T-helper 9 cell (primary cell): ENCODE data around the gene MTSS2.

ENCODE experiments used
- DNase-seq: peaks from one replicate; pipeline ENCODE4 v3.0.0-alpha.2; 2020
- total RNA-seq, 2 donors: gene quantifications; one replicate each; lab custom pipeline; 2026; lab: John Stamatoyannopoulos, UW

MTSS2 gene, protein sequence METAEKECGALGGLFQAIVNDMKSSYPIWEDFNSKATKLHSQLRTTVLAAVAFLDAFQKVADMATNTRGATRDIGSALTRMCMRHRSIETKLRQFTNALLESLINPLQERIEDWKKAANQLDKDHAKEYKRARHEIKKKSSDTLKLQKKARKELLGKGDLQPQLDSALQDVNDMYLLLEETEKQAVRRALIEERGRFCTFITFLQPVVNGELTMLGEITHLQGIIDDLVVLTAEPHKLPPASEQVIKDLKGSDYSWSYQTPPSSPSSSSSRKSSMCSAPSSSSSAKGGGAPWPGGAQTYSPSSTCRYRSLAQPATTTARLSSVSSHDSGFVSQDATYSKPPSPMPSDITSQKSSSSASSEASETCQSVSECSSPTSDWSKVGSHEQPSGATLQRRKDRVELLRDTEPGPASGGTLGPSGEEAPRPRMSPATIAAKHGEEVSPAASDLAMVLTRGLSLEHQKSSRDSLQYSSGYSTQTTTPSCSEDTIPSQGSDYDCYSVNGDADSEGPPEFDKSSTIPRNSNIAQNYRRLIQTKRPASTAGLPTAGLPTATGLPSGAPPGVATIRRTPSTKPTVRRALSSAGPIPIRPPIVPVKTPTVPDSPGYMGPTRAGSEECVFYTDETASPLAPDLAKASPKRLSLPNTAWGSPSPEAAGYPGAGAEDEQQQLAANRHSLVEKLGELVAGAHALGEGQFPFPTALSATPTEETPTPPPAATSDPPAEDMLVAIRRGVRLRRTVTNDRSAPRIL
- 1.0 to 3.4 reads per million in 2 donors for total RNA-seq

DNA sequence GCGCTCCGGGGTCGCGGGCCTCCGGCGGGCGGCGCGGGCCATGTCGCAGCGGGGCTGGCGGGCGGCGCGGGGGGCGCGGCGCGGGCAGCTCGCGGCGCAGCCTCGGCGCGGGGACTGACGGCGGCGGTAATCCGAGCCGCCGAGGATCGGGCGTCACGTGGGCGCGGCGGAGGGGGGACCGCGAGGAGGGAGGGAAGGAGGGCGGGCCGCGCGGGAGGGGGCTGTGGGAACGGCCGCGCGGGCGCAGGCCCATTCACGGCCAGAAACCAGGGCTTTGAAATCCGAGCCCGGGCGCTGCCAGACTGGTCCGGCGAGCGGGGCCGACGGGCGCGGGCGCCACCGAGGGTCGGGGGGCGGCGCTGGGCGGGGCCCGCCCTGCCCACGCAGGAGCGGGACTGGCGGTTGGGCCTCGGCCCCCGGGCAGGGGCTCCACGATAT lies at the start of gene MTSS2:
MTSS2 (minus strand) TSS at position 116 of the 438 bp plus-strand sequence. CDS start 262 bp downstream, outside the sequence.
- no peak for DNase-seq

DNA sequence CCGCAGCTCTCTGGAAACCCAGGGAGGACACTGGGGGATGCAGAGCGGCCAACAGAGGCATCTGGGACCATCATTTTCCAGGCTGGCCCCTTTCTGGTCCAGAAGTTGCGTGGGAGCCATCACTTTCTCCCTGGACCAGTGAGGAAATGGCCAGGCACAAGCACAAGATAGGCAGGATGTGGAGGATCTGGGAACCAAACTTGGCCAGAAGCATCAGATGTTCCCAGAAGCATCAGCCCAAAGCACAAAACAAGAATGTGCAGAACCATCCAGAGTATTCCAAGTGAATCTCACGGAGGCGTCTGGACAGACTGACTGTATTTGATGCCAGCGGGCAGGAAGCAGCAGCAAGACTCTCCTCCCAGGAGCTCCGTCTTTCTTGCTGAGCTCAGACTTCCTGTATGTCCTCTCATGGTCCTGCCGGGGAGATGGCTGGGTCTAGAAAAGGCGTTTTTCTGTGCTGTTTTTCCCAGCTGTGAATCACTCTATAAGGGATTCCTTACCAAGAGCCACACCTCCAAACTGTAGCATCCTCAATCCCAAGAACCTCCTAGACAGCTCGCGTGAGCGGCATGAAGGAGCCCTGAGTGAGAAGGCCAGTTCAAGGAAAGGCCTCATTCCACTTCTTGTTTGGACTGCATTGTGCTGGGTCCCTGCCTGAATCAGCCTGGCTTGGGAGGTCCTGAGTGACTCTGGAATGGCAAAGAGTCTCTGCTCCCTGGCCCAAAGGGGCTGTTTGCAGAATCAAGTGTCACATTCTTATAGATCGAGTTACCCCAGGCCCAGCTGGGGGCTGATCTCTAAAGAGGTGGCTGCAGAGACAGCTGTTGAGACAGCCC lies 49.5 kb upstream of the MTSS2 start:
- DNase-seq: no peak

DNA sequence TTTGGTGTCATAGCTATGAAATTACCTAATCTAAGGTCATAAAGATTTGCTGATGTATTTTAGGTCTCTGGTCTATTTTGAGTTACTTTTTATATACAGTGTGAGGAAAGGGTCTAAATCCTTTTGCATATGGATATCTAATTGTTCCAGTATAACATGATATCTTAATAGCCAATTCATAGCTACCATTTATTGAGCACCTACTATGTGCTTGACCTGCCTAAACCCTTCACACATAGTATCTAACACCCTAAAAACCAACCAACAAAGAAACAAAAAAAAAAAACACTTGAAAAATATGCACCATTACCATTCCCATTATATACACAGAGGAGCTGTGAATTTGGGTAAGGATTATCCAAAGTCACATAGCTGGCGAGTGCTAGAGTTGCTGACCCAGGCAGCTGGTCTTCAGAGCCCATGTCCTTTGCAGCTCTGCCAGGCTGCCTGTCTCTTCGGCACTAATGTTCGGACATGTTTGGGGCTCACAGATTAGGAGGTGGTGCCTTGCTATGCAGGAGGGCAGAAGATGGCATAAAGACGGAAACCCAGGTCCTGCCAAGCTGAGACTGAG lies 48.8 kb upstream of the MTSS2 start:
- DNase-seq: no peak

DNA sequence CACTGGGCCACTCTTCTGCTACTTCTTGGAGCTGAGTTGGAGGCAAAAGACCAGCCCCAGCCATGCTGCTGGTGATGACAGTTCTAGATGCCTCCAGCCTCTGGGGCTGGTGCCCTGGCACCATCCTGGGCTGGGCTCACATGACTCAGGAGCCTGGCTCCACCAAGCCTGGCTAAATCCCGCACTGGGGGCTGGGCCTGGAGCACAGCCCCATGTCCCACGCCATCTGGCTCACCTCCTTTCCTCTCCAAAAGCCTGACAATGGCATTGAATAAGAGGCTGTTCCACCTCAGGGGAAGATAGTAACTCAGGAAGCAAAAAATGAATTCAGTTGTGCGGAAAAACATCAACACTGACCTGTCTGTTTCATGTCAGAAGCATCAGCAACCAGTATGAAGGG lies 45.1 kb upstream of the MTSS2 start:
- DNase-seq: no peak

DNA sequence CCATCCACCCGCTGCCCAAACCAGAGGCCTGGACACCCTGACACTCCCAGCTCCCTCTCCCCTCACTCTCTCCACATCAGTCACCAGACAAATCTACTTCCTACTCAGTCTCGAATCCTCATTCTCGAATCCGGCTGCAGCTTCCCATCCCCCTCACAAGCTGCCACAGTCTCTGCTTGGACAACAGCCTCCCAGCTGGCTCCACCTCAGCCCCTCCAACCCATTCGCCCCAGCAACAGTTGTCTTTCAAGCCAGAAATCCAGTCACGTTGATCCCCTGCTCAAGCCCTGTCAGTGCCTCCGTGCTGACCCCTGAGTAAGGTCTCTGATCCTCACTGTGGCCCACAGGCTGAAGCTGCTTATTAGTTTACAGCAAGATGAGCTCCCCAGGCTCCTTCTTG lies 44.2 kb upstream of the MTSS2 start:
- DNase-seq: no peak

DNA sequence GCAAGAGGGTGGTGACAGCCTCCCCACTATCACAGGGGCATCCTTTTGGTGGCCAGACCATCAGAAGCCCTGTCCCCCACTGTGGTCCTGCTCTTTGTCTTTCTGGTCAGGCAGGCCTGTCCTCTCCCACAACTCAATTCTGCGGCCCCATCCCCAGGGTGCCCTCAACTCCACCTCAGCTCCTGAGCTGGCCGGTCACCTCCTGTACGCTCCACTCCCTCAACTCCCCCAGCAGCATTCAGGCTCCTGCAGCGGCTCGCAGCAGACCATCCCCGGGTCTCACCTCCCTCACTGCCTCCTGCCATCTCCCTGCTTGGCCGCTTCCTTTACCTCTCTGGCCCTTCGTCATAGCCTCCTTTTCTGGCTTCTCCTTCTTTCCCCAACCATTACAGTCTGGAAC lies 43.4 kb upstream of the MTSS2 start:
- DNase-seq: no peak

DNA sequence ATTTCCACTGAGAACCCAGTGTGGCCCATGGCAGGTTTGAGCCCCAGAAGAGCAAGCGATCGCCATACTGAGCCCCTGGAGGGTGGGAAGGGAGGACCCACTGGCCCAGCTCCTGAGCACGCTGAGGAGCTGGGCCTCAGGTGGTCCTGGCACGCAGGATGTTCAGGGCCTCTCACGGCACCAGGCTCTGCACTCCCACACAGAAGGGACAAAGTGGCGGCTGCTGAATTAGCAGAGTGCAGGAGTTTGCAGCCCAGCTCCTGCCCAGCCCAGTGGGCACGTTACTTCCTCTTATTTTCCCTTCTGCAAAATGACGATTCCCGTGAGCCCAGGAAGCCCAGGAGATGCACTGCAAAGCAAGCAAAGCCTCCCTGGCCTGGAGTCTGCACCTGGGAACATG lies 42.3 kb upstream of the MTSS2 start:
- DNase-seq: no peak

DNA sequence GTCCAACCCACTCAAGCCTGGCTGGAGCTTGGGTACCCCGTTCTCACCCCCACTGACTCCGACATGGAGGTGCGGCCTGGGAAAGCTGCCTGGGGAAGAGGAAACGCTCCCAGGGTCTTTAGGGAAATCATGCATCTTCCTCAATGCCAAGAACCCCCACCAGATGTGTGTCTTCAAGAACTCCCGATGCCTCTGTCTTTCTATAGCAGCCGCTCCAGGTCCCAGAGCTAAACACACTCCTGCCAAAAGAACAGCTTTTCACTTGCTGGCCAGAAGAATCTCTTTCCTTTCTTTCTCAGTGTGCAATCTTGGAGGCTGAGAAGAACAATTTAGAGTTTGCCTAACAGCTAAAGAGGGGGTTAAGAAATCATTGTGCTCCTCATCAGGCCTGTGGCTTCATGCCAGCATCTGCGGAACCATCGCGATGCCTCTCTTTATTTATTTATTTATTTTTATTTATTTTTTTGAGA lies 41.1 kb upstream of the MTSS2 start:
- DNase-seq: no peak

DNA sequence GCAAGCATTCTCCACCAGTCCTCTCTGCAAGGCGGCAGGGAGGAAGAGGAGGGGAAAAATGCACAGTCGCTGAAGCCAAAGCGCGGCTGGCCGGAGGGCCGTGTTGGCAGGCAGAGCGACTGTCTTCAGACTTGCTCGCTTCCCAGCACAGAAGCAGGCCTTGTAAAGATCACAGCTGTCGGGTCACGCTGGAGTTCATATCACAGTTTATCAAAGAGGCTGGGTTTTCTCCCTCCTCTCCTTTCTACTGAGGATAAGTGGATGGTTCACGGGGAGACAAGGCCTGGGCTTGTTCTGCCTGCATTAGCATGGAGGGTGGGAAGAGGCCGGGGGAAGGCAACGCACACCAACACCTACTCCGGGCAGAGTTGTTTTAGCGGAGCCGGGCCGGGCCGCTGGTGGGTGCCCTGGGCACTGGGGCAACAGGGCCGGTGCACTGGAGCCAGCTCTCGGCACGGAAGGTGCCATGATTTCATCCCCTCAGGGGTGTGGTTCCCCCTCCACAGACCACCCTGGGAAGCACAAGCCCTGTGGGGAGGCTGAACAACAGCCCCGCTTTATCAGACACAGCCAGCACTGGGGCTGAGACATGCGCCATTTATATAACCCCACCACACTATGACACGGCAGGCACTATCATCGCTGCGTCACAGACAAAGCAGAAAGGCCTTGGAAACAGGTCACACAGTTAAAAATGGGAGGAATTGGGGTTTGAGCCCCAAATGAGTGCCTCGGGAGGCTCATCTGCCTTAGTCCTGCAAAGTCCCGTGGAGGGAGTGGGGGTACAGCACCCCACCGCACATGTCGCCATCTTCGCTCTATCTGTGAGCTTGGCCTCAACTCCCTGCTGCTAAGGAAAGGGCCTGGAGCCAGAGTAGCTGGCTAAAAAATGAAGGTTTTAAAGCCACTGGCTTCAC lies 40.3 kb upstream of the MTSS2 start:
- DNase-seq: no peak

DNA sequence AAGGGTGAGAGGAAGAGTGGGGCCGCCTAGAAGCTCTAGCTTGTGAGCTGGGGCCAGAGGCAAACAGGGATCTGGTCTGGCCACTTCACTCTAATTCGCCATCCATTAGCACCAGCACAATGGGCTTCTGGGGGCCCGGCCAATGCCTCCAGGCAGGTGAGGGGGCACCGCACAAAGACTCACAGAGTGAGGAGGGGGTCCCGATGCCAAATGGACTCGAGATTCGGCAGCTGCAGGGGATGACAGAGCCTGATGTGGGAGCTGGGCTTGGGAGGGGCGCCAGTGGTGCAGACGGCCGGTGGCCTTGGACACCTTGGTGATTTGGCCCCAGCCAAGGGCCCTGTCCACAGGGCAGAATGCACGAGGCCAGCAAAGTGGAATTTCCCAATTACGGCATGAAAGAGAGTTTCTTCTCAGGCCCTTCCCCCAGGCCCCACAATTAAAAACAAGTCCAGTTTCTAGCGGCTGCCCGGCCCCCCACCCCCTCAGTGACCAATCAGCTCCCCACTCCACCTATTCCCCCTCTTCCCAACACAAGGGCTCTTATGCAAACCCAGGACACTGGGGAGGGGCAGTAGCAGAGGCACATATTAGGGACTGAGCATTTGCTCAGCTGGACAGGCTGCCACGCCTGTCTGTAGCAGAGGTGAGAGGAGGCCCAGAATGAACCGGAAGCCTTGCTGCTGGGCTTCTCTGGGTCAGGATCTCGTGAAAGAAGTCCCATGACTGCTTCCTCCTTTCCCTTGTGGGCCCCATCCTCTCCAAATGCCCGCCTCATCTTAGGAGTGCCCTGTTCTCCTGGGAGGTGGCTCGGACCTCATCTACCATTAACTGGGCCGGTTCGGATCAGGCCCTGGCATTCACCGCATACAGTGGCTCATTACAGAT lies 39.4 kb upstream of the MTSS2 start:
- DNase-seq: no peak

DNA sequence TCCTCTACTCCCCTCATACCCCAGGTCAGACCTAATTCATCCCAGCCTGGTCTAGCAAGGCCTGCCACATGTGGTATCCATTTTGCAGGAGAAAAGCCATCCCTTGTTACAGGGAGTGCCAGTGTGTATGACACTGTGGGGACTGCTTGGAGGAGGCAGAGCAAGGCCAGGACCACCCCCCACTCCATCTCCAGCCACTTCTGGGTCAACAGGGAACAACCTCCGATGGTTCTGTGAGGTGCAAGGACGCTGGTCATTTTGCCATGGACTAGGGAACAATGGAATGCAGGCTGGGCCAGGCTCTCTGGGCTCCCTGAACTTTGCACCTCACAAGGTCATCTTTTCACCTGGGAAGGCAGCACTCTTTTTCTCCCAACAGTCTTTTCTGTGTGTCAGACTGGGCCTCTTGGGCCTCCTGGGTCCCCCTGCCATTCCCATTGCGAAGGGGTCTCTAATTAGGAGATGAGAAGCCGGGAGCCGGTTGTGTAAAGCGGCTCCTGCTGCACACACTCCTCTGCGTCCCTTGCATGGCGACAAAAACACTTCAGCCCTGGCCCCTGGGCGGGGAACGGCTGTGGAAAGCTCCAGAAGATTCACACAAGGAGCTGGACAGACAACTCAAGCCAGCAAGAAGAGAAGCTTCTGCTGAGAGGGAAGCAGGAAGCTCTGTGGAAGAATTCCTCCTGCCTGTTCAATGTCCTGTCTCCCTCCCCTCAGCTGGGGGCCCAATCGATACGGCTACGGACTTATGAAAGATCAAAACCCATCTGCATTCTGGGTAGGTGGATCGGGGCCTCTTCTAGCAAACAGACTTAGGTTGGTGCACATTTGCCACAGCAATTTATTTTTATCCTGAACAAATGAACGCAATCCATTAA lies 38.5 kb upstream of the MTSS2 start:
- no peak for DNase-seq

DNA sequence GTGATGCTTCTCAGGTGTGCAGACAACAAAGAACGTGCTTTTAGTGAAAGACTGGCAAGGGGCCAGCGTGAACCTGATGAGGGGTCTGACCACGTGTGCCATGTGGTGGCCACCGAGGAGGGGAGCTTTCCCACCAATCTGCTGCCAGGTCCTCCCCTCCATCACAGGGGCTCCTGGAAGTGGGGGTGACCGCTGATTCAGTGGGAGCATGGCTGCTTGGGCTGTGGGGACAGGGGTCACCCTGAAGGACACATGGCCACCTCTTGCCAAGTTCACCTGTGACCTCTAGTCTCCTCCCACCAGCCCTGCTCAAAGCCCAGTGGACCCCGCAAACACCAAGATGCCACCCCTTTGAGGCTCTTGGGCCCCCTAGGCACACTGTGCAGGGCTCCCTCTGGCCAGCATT lies 37.9 kb upstream of the MTSS2 start:
- DNase-seq: no peak

DNA sequence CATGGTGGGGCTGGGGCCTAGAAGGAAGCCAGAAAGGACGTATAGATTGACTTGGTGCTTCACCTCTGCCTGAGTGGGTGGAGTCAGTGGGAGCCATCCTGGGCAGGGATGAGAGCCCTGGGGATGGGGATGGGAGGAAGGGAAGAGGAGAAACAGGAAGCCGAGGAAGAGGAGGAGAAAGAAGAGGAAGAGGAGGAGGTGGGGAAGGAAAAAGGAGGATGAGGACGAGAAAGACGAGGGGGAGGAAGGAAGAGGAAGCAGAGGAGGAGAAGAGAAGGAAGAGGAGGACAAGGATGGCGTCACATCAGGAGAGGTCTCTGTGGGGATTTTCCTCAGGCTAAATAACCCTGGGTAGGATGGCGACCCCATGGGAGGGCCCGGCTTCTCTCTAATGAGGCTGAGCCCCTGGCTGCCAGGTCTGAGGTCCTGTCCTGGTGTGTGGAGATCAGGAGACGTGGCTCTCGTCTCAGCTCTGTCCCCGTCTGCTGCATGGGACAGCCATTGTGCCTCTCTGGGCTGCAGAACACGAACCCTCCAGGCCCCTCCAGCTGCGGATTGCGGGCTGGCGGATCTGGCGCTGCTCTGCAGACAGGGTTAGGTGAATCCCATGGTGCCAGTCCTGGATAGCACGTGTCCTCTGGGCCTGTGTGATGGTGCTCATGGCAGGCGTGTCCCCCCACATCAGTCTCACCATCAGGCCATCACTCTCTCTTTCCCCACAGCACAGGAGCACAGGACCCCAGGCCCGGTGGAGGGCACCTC lies 35.5 kb upstream of the MTSS2 start:
- DNase-seq: no peak

DNA sequence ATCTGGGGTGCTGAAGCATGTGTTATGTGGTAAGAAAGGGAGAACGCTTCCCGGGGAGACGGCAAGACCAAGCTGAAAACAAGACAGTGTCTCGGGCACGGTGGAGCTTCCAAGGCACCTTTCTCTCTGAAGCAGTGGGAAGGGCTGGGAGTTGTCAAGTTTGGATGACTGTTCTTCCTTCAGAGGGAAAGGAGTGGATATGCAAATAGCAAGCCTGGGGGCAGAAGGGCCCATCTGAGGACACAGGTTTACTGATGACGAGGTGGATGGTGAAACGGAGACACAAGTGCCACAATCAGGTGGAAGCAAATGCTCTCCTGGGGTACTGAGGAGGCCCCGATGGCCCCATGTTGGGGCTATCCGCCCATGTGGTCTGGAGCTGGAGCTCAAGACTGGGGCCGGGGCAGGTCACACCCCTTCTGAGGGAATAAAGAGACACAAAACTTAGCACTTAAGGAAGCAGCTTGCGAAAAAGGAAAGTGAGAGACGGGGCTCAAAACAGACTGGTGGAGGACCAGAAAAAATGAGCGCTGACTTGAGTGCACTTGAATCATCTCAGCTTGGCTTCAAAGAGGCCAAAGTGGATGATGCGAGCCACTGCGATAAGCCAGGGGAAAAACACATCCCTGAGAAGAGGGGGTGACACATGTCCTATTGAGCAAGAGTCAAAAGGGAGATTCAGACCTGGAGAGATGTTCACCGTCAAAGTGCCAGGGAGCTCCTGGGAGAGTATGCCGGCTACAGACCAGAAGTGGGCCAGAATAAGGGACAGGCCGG lies 34.8 kb upstream of the MTSS2 start:
- DNase-seq: no peak

DNA sequence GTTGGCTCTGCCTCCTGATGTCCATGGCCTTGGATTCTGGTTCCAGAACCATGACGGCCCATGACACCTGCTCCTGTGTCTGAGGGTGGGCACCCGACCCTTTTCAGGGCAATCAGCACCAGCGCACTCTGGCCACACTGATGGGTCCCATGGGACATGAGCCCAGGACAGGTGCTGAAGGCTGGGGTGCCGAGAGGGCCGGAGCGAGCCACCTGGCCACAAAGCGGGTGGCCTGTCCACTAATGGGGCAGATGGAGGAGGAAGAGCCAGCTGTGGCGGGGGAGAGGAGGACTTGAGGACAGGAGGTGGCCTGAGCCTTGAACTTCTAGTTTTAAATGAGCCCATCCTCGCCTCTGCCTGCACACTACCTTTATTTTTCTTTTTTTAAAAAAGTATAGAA lies 31.2 kb upstream of the MTSS2 start:
- no peak for DNase-seq

DNA sequence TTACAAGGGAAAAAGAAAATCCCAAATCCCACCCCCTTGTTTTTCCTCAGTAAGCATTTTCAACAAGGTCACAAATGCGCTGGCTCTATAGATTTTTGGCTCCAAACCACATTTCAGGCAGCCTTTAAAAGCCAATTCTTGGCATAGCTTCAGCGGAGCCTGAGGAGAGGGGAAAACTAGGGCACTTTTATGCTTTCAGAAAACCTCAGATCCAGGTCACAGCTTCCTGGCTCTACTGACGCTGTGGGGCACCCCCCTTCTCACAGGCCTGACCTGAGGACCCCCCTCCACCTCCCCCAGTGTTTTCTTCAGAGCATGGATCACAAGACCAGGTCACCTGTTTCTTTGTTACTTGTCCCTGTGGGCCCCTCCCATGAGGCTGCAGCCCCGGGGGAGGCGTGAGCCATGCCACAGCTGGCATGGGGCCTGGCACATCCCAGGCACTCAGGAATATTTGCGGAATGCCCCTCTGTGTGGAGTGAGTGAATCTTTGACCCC lies 30.1 kb upstream of the MTSS2 start:
- no peak for DNase-seq

DNA sequence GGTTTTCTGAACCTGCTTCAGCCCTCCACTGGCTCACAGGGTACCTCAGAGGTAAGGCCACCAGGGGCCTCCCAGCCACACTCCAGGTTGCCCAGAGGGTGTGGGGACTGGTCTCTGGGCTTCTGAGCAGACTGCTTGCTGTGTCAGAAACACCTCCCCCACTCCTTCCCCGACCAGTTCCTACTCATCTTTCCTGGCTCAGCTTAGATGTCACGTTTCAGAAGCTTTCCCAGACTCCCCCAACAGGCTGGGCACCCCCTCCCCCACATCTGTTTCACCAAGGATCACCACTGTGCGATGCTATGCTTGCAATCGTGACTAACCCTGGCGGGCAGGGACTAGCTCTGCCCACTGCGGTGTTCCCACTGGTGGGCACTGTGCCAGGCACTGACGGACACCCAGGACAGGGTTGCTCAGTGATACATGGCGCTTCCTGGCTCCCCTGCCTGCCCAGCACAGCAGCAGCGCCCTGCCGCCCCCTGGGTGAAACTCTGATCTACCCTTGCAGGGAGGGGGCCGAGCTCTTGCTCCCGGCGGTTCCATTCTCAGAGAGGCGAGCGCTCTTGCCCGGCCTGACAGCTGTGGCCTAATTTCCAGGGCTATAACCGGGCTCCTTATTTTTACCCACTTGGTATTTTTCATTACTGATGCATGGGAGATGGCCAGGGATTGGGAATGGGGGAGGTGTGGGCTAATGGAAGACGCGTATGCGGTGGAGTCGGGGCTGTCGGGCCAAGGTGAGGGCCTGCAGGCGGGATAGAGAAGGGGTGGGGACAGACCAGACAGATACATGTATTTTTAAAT lies 29.4 kb upstream of the MTSS2 start:
- DNase-seq: no peak
